ENCODE data around the gene ARAF.

Gene ARAF

DNA sequence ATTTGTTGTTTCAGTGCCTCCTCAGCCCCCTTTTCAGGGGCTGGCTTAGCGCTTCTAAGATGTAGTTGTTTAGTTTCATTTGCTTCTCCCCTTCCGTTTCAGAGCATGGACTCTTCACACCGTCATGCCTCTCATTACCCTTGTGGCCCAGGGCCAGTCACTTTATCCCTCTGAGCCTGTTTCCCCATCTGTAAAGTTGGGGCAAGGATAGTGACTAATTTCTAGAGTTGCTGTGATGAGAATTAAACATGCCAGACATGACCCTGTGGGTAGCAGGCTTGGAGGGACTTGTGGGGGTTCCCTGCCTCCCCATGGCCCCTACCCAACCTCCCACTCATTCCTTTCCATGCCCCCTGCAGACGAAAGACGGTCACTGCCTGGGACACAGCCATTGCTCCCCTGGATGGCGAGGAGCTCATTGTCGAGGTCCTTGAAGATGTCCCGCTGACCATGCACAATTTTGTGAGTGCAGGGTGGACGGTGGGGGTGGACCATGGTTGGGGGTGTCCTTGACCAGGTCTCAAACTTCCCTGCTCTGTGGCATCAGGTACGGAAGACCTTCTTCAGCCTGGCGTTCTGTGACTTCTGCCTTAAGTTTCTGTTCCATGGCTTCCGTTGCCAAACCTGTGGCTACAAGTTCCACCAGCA lies 3.6 kb downstream of the ARAF start:
- DNase-seq, result no peak

DNA sequence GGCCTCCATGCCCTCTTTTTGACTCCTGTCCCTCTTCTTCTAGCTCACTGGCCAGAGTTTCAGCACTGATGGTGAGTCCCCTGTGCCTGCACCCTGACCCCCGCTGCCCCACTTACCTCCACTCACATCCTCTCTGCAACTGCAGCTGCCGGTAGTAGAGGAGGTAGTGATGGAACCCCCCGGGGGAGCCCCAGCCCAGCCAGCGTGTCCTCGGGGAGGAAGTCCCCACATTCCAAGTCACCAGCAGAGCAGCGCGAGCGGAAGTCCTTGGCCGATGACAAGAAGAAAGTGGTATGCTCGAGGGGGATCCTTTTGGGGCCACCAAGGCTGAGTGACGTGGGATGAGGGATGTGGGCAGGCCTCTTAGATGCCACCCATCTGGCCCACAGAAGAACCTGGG lies 5.8 kb downstream of the ARAF start:
- no peak for DNase-seq

DNA sequence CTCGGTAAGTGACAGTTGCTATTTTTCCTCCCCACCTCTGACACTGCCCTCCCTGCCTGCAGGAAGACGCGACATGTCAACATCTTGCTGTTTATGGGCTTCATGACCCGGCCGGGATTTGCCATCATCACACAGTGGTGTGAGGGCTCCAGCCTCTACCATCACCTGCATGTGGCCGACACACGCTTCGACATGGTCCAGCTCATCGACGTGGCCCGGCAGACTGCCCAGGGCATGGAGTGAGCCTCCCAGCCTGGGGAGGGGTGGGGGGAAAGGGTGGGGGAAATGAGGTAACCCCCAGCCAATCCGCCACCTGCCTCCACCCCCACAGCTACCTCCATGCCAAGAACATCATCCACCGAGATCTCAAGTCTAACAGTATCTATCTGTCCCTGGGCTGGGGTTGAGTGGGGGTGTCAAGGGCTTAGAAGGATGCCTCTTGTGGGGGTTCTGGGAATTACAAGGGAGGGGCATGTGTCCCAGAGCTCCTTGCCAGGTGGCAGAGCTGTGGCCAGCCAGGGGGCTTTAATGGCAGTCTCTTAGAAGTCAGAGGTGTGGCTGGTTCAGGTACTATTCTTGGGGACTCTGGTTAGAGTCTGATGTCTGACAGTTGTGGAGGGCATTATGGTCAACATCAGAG lies 7.8 kb downstream of the ARAF start:
- DNase-seq, result peak; percentile 6

DNA sequence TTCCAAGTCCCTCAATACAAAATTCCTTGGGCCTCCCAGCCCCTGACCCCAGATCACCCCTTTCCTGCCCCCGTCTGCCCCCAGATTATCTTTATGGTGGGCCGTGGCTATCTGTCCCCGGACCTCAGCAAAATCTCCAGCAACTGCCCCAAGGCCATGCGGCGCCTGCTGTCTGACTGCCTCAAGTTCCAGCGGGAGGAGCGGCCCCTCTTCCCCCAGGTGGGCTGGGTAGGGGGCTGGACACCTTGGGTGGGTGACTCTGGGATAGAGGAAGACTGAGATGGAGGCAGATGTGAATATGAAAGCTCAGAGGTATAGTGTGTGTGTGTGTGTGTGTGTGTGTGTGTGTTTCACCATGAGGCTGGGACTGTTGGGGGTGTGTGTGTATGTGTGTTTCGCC lies 9.8 kb downstream of the ARAF start:
- no peak for DNase-seq

DNA sequence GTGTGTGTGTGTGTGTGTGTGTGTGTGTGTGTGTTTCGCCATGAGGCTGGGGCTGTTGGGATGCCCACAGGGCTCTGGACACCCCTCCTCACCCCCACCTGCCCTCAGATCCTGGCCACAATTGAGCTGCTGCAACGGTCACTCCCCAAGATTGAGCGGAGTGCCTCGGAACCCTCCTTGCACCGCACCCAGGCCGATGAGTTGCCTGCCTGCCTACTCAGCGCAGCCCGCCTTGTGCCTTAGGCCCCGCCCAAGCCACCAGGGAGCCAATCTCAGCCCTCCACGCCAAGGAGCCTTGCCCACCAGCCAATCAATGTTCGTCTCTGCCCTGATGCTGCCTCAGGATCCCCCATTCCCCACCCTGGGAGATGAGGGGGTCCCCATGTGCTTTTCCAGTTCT lies 10.2 kb downstream of the ARAF start:
- DNase-seq, result no peak

DNA sequence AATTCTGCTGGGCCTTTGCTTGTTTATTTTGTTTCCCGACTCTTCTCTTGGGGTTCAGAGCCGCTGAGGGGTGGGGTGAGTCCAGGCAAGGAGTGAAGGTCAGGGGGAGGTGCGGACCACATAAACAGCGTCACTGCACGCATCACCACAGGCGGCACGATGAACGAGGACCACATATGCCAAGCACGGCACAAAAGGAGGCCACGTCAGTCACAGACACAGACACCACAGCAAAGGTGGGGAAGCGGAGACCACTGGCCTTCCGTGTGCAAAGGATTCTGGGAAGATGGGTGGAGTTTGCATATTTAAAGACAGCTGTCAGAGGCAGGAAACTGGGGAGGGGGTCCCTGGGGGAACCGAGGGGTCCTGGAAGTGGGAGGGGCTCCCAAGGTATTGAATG lies 10.9 kb downstream of the ARAF start:
- no peak for DNase-seq

DNA sequence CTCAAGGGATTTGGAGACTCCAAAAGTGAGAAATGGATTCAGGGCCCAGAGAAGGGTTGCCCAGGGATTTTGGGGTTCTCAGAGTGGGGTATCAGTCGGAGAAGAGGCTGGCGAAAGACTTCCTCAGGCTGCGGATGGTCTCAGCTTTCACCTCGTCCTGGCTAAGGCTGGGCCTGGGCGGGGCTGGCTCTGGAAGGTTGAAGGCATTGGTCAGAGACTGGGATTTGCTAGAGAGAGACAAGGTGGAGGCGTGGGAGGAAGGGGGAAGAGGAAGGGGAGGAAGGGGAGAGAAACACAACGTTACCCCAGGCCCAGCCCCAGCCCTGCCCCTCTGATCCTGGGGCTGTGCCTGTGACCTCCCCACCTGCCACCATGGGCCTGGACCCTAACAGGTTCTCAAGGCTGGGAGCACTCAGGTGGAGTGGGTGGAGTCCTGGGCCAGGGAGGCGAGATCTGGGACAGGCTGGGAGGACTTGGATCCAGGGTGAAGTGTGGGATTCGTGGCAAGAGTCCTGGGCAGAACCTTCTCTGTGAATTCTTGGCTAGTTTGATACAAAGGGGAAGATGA lies 11.9 kb downstream of the ARAF start:
- no peak for DNase-seq

DNA sequence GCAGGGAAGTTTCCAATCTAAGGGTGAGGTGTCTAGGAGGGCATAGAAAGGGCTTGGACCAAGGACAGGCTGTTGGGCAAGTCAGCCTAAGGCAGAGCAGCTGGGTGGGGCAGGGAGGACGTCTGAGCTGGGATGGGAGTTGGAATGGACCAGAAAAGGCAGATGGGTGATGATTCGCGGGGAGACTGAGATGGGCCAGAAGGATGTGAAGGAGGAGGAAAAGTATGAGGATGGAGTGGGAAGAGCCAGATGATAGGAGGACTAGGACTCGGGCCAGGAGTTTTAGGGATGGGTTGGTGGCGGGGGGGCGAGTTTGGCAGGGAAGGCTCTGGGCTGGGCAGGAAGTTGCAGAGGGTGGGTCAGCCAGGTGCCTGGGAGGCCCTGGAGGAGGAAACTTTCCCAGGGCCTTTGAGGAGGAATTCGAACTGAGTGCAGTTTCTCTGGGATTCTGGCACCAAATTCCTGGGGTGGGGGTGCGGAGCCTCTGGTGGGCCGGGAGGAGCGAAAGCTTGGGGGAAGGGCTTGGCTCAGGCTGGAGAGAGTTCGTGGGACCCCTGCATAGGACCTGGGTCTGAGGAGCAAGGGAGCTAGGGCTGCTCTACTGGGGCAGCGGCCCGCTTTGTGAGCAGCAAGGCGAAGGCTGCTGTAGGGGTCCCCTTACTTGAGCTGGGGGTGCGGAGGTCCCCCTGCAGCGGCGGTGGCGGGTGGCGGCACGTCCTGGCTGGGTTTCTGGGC lies 12.5 kb downstream of the ARAF start:
- no peak for DNase-seq

DNA sequence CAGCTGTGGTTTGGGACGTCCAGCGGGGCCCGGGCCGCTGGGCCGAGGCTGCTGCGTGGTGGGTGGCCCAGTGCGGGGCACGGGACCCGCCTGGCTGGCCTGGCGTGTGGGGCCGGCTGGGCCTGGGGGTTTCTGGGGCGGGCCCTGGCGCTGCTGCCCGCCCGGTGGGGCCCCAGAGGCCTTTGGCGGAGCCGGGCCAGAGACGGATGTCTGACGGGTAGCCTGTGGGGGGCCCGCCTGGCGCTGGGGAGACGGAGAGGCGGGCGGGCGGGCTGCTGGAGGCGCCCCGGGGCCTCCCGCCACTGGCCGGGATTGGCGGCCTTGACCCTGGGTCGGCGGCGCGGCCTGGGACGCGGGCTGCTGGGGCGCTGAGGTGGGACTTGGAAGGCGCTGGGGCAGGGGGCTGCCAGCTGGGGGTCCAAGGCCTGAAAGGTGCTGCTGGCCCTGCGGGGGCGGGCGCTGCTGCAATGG lies 13.1 kb downstream of the ARAF start:
- DNase-seq, result no peak

DNA sequence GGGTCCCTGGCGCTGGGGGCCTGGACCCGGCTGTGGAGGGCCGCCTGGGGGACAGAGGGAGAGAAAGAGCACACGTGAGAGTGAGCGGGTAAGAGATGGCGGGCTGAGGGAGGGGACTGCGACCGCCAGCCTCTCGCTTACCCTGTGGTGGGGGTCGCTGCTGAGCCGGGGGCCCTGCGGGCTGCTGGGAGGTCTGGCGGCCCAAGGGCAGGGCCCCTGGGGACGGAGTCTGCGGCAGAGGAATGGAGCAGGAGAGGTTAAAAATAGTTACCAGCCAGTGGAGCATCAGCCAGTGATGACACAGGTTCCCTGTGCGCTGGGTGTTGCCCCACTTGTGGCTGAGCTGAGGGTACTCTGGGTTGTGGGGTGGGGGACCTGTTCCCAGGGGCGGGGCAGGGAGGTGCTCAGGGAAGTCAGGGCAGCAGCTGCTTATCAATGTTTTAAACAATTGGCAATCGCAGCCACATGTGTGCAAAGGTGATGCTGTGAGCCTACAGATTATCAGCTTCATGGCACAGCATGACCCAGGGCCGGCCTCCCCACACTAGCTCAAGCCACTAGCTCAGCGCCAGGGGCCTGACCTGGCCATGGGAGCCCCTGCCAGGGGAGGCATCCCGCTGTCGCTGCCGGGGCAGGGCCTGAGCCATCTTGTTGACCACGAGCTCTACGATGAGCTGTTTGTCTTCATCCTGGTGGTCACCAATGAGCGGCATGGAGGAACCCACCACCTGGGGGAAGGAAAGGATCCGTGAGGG lies 13.7 kb downstream of the ARAF start:
- no peak for DNase-seq

DNA sequence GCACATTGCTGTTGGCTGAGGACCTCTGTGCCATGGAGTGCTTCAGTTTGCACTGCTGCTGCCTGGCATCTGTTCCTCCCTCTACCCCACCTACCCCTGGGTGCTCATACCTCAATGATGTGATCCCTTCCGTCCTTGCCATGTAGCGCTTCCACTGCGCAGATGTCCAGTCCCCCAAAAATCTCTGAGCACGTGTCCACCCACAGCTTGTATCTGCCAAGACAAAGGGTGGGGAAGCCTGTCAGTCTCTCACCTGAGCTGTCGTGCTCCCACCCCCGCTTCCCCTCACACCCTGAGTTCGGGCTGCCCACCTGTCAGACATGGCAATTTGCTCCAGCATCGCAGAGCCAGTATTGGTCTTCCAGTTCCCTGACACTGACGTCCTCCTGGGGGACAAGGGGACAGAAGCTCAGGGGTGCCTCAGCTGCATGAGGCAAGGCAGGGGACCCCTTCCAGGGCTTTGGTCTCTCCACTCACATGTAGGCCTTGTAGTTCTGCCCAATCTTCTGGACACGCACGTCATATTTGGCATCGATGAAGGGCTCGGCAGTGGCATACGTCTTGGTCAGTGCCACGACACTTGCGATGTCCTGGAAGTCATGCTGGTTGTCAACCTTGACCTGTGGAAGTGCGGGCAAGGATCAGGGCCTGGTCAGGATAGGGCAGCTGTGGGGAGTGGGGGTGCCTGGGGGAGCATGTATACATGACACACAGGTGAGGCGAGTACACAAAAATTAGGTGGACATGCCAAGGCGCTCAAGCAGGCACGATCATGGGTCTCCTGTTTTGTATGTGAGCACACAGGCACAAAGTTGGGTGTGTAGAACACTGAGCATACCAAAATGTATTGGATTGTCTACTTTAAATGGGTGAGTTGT lies 15.3 kb downstream of the ARAF start:
- no peak for DNase-seq

DNA sequence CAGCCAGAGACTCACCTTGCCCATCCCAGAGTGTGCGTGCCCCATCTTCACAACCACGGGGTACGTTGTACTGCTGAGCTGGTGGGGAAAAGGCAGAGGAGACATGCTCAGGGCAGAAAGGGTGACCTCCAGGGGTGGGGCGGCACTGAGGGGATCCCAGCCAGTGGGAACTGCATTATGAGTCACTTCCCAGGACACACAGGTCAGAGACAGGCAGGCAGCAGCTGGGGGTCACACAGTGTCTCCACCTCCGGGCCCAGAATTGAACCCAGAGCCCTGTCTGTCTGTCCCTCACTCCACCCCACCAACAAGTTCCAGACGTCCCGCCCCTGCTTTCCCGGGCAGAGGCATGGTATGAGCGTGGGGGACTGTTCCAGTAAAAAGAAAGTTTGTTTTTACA lies 16.4 kb downstream of the ARAF start:
- DNase-seq, result no peak

DNA sequence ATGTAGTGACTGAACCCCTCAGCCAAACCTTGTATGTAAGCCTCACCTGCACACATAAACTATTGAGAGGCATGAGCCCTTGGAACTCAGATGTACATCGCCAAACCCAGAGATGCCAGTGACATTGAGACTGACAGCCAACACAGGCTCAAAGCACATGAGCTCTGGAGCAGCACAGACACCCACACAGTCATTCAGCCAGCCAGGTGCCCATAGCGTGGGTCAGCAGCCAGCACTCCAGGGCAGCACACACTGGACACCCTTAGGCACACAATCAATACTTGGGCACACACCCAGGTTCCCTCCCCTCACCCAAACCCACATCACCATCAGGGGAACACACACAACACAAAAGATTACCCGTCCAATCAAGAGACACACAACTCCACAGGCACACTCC lies 16.9 kb downstream of the ARAF start:
- DNase-seq, result no peak

DNA sequence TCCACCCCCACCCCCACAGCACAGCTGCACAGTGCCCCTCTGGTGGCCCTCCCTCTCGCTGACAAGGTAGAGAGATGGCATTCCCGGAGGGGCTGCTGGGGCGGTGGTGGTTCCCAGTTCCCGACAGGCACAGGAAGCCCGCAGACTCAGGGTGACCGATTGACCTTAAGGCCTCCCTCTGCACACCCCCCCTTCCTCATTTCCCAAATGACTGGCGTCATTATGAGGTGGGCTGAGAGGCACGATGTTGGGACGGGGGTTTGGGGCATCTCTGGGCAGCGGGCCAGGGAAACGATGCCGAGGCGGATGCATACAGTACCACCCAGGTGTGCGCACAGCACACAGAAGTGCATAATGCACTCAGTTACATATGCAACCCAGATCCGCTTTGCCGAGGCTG lies 17.7 kb downstream of the ARAF start:
- no peak for DNase-seq

DNA sequence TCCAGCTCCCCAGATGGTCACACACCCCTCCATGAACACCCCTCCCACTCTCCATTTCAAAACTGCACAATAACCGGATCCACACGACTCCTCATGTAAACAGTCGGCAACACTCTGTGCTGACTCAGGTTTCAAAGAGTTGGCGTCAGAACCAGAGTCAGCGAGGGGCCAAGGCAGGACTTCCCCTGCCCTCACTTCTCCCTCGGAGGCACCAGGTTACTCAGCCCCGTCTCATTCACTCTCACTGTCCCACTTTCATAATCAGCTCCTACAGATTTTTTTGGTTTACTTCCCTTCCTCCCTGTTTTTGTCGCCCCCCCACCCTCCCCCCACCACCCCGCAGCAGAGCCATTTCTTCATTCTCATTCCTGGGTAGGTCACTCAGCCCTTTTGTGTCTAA lies 18.5 kb downstream of the ARAF start:
- DNase-seq, result no peak

DNA sequence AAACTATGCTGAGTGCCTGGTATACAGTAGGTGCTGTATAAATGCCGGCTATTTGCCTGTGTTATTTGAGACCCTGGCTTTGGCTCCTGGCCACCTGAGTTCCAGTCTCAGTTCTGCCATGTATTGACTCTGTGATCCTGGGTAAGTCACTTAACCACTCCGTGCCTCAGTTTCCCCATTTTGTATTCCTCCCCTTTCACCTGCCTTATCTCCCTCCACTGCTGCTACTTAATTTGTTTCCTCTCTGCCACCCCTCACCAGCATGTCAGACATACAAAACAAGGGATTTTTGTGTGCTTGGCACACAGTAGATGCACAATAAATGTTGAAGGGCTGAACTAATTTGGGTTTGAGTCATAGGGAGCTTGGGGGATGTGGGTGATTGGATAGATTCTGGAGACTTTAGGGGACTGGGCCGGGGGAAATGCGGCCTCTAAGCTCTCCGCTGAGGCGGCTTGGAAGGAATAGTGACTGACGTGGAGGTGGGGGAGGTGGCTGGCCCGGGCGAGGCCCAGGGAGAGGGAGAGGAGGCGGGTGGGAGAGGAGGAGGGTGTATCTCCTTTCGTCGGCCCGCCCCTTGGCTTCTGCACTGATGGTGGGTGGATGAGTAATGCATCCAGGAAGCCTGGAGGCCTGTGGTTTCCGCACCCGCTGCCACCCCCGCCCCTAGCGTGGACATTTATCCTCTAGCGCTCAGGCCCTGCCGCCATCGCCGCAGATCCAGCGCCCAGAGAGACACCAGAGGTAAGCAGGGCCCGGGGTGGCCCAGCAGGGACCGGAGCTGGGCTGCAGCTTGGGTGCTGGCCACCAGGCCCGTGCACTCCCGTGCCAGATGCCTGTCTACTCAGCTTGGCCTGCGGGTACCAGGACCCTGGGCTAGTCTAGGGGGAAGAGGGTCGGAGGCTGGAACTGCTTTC lies 21.0 kb downstream of the ARAF start, which contains the start of gene TIMP1:
TIMP1 (plus strand) TSS at position 706 of the 917 bp plus-strand sequence. CDS start 980 bp downstream, outside the sequence.
- DNase-seq, result peak; percentile 64

DNA sequence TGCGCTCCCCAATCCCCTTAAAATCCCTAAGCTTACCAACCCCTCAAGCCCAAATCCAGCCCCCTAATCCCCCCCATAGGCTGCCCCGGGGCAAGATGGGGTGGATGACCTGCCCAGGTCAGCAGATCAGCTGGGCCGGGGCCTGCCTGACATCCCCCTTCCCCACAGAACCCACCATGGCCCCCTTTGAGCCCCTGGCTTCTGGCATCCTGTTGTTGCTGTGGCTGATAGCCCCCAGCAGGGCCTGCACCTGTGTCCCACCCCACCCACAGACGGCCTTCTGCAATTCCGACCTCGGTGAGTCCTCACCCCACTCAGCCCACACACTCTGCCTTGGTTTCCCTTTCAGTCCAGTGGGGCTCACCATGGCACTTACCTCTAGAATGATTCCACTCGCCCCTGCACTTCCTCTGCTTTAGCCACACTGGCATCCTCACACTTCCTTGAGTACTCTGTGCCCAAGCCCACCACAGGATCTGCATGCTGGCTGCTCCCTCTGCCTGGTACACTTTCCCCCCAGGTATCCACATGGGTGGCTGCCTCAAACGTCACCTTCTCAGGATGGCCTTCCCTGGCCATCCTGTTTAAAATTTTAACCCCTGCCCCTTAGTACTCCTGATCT lies 22.3 kb downstream of the ARAF start:
- no peak for DNase-seq

DNA sequence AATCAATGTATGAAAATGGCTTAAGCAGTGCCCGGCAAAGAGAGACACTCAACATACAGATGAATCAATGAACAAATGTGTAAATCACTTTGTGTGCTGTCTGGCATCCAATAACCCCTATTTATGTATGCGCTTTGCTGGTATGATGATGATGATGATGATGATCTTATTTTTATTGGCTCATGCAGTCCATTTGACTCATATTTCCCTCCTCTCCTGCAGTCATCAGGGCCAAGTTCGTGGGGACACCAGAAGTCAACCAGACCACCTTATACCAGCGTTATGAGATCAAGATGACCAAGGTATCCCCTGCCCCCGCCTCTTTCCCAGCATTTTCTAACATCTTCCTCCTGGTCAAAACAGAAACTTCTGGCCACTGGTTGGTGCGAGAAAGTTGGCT lies 23.7 kb downstream of the ARAF start:
- no peak for DNase-seq

DNA sequence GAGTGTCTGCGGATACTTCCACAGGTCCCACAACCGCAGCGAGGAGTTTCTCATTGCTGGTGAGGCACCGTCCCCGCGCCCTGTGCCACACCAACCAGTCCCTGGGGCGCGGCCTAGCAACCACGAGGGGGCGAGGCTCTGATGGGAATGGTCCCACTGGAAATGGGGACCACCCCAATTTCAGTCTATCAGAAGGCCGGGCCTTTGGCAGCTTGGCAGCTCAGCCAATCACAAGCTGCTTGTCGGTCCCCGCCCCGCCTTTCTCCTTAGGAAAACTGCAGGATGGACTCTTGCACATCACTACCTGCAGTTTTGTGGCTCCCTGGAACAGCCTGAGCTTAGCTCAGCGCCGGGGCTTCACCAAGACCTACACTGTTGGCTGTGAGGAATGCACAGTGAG lies 24.3 kb downstream of the ARAF start:
- DNase-seq, result no peak

DNA sequence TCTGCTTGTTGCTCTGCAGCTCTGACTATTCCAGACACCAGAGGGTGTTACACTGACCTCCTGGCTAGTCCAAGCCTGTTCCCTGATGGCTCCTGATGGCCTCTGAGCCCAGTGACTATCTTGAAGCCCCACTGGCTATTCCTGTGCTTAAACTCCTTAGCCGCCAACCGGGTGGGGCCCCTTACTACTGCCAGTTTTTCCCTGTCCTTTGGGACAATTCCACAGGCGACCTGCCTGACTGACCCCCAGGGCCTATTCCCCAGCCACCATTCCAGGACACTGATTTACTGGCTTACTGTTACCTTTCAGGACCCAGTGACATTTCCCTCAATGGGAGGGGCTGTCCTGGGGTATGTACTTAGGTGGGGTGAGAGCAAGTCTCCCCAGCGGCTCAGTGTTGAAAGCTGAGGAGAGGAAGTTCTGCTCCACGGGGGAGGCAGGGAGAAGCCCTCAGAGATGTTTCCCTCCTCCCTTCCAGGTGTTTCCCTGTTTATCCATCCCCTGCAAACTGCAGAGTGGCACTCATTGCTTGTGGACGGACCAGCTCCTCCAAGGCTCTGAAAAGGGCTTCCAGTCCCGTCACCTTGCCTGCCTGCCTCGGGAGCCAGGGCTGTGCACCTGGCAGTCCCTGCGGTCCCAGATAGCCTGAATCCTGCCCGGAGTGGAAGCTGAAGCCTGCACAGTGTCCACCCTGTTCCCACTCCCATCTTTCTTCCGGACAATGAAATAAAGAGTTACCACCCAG lies 25.2 kb downstream of the ARAF start:
- no peak for DNase-seq

Data from NCI-H146 (cell line).